HL-60/S4 treated with retinoic acid at 250 ng/mL for 4 days and 3 days (cell line): ENCODE measurements around the gene GHRHR.

Experiments used
- in situ Hi-C: fragments of 300-500 bp; cut with MboI; formaldehyde crosslinking; loops from 2 replicates; pipeline ENCODE4 v1.7.0; 2022; ENCODE audit warnings: low sequenced_read_pairs

The GHRHR gene

GRCh38 chr7:30965883-30966282, 2.1 kb downstream of the GHRHR start:
- in situ Hi-C loops = no loop called here

GRCh38 chr7:30968294-30968693, 4.5 kb downstream of the GHRHR start:
- in situ Hi-C loops = no loop called here

GRCh38 chr7:30968747-30969603, 5.2 kb downstream of the GHRHR start:
- in situ Hi-C loops = no loop called here

DNA sequence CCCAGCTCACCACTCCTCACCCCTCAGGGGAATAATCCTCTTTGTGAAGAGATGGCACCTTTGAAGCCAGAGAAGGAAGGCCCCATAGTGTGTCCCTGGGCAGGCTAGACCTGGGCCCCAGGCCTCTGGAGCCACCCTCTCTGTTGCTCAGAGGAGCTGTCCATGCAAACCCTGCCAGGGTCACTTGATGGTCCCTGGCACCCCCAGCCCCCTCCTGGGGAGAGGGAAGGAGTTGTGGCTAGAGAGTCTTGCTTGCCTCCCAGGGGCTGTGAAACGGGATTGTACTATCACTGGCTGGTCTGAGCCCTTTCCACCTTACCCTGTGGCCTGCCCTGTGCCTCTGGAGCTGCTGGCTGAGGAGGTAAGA, 5.8 kb downstream of the GHRHR start:
- in situ Hi-C loops = no loop called here

- in situ Hi-C loops = no loop called here
Observed at GRCh38 chr7:30970074-30970473, 6.3 kb downstream of the GHRHR start.

DNA sequence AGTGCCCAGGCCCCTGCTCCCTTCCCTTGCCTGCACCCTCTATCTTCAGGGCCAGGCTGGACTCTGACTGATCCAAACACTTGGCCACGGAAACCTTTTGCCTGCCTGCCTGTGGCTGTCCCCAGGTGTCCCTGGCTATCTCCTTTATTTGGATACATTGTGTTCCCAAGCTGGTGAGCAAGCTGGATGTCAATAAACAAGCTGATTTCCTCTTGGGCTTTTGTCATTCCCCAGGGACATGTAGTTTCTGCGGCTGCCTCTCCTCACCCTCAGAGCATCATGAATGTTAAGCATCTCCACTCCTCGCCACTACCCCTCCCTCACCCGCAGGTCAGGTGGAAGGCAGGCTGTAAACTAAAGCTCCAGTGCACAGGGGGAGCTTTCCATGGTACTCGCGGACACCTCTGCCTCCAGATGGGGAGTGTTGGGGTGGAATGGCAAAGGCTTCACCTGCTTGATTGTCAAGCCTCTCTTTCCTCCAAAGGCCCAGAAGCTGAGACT, 6.9 kb downstream of the GHRHR start:
- in situ Hi-C loops = no loop called here

DNA sequence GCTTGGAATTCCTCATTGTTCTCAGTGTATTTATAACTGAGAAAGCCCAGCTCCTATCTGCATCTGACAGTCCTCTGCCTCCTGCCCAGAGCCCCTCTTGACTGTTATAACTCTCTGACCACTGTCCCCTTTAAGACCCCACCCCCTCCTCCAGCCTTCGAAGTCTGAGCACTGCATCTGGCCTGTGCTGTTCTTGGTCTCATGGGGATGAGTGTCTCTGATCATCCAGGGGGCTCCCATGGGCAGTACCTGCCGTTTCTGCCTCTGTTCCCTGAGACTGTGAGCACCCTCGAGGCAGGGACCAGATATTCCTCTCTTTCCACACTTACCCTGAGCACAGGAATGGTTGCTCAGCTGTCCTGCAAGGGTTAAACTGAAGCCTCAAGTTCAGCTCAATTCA, 7.7 kb downstream of the GHRHR start:
- in situ Hi-C loops = no loop called here

- in situ Hi-C loops = no loop called here
Observed at GRCh38 chr7:30971840-30972563, 8.2 kb downstream of the GHRHR start.

DNA sequence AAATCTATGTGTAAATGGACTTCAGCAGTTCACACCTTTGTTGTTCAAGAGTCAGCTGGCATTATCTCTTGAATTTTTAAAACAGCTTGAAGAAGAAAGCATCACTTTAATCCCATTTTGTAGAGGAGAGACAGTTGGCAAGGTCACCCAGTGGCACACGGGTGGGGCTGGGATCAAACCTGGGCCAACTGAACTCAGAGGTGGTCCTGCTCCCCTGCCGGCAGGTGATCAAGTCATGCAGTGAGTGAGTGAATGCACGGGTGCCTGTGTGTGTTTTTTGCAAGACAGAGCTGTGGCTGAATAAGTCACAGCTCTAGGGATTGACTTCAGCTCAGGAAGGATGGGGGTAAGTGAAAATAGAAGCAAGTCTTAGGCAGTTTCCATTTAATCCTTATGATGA, 9.5 kb downstream of the GHRHR start:
- in situ Hi-C loops = no loop called here

- in situ Hi-C loops = no loop called here
Observed at GRCh38 chr7:30973791-30974604, 10.2 kb downstream of the GHRHR start.

DNA sequence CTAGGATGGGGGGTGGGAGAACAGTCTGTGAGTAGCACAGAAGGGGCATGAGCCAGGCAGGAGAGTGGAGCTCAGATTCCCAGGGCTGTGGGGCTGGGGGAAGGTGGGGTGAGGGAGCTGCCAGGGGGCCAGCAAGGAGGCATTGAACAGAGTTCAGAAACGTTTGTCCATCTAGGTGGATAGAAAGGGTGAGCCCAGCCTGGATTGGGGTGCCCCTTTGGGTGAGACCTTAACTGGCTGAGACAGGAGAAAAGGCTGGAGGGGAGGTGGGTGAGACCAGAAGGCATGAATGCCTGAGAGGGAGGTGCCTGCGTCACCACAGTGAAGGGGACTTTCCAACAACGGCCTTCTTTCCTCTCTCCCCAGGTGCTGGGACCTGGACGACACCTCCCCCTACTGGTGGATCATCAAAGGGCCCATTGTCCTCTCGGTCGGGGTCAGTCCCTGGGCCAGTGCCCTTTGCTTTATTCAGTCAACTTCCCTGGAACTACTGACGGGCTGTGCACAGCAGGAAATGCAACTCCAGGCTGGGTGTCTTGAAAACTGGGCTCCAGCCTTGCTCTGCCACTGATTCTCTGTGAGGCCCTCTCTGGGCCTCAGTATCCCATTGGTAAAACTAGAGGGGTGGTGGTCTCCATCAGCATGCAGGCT, 11.0 kb downstream of the GHRHR start:
- in situ Hi-C loops = no loop called here

DNA sequence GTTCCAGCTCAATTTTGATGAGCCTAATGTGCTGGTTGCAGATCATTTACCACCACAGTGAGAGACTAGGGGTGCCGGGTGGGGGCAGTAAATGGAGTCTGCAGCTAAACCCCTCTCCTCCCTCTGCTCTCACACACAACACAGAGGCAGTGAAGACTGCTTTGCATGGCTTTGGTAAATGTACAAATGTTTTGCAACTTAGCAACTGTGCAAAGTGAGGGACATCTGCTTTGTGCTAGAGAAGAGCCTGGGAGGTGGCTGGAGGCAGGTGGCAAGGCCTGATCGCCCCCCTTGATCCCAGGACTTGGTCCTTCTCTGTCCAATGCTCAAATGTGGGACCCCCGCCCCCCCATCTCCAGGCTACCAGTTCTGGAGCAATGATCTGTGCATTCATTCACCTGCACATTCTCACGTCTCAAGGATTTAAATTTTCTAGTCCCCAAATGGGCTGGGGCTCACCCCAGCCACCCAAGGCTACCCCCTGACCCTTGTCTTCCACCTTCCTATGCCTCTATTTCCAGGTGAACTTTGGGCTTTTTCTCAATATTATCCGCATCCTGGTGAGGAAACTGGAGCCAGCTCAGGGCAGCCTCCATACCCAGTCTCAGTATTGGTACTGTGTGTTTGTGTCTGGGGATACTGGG, 11.6 kb downstream of the GHRHR start:
- in situ Hi-C loops = no loop called here

DNA sequence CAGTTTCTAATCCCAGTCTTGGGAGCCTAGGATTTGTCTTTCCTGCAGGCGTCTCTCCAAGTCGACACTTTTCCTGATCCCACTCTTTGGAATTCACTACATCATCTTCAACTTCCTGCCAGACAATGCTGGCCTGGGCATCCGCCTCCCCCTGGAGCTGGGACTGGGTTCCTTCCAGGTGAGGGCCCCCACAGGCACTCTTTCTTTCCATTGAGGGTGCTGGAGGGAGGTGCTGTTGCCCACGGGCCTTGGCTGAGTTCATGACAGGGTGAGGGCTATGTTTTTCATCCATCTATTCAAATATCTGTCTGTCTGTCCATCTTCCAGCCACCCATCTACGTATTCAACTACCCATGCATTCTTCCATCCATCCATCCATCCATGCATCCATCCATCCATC, 12.6 kb downstream of the GHRHR start:
- in situ Hi-C loops = no loop called here

- in situ Hi-C loops = no loop called here
Observed at GRCh38 chr7:30977222-30977621, 13.5 kb downstream of the GHRHR start.

GRCh38 chr7:30977896-30978564, 14.3 kb downstream of the GHRHR start:
- in situ Hi-C loops = no loop called here

GRCh38 chr7:30979027-30979426, 15.3 kb downstream of the GHRHR start:
- in situ Hi-C loops = no loop called here

DNA sequence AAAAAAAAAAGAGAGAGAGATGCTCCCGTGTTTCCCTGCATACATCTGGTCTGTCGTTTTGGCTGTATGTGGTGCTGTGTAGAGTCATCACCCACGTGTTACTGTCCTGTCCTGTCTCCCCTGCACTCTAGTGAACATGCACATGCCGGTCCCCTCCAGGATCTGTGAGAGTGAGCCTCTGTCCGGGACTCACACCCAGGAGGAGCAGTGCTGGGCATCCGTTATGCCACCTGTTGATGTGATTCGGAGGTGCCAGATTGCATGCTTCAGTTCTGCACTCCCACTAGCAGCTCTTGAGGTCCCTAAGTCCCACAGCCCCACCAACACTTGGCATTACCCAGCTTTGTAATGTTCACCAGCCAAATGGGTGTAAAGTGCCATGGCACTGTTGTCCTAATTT, 16.4 kb downstream of the GHRHR start:
- in situ Hi-C loops = loop anchor here (10.0 kb wide), 1 partner anchor 135 kb away; no protein-coding TSS in a partner anchor

DNA sequence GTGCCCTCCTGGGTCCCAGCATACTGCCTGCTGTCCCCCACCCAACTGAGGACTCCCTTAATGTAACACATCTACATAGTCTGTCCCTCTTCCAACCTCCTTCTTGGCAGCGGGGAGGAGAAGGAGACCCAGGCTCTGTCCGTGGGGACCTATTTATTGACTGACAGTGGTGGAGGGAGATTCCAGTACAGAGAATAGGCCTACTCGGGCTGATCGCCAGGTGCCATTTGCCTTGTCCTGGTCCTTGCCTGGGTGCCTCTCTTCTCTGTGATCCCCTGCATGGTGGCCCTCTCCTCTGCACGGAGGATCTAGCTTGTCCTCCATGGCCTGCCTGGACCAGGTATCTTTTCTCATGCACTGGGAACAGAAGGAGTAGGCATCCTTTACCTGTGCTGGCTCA, 17.0 kb downstream of the GHRHR start:
- in situ Hi-C loops = loop anchor here (10.0 kb wide), 1 partner anchor 134 kb away; no protein-coding TSS in a partner anchor

- in situ Hi-C loops = loop anchor here (10.0 kb wide), 1 partner anchor 132 kb away; no protein-coding TSS in a partner anchor
Observed at GRCh38 chr7:30983042-30983913, 19.5 kb downstream of the GHRHR start.
